CD14-positive monocyte (primary cell): ENCODE results near the gene CLC. TPM values are rescaled to one million over a fixed set of nuclear protein-coding genes. Genes with fewer than 3 reads are reported as not detected.
"Not testable (repeated sequence)": the region's sequence is repeated elsewhere in the genome, so short reads cannot be mapped to it uniquely, and the experiment has no call there.

Source experiments
- DNase-seq, 3 donors: peaks; one replicate each; pipeline ENCODE4 v3.0.0-alpha.2; 2011 to 2022
- H2AFZ ChIP-seq: 2 replicates; pipeline ENCODE4 v1.6.0; 2012; ENCODE audit warnings: mild to moderate bottlenecking, low read depth, low read length, inconsistent platforms; ENCODE audit not compliant: insufficient read depth, poor library complexity, severe bottlenecking
- H3K27ac ChIP-seq, 2 donors: 1 replicate in 1 of 2; 2 replicates in 1 of 2; pipeline ENCODE4 v1.5.1; 2012 to 2013; ENCODE audit warnings: low read length in 2 of 2, control low read depth in 1 of 2, inconsistent platforms in 1 of 2, low read depth in 1 of 2, mild to moderate bottlenecking in 1 of 2
- H3K27me3 ChIP-seq, 2 donors: one replicate each; pipeline versions ENCODE4 v1.6.0 to v1.6.1; 2011 to 2013; ENCODE audit warnings: low read length in 2 of 2; ENCODE audit not compliant: control insufficient read depth in 2 of 2, insufficient read depth in 2 of 2
- H3K36me3 ChIP-seq, 2 donors: replicated peaks in 1 of 2; 1 replicate in 1 of 2; 2 replicates in 1 of 2; pipeline versions ENCODE4 v1.5.1 to v1.6.1; 2012 to 2013; ENCODE audit warnings: low read length in 2 of 2, control low read depth in 1 of 2, inconsistent platforms in 1 of 2, mild to moderate bottlenecking in 1 of 2; ENCODE audit not compliant: insufficient read depth in 2 of 2, control insufficient read depth in 1 of 2
- H3K4me1 ChIP-seq, 2 donors: 1 replicate in 1 of 2; 2 replicates in 1 of 2; pipeline versions ENCODE4 v1.5.1 to v1.6.1; 2012 to 2013; ENCODE audit warnings: low read length in 2 of 2, control low read depth in 1 of 2, inconsistent platforms in 1 of 2, mild to moderate bottlenecking in 1 of 2, moderate library complexity in 1 of 2; ENCODE audit not compliant: insufficient read depth in 2 of 2, control insufficient read depth in 1 of 2
- H3K4me2 ChIP-seq: replicated peaks from 2 replicates; pipeline ENCODE3; 2012; ENCODE audit warnings: low read length, moderate library complexity, mild to moderate bottlenecking; ENCODE audit not compliant: poor library complexity, severe bottlenecking; ENCODE audit errors: extremely low read depth
- H3K4me3 ChIP-seq, 3 experiments: fragments of 200-600 bp in 1 of 3; sonication (generic) in 1 of 3; replicated peaks in 1 of 3; 1 replicate in 2 of 3; 2 replicates in 1 of 3; pipeline ENCODE4 v1.5.1; 2011 to 2013; ENCODE audit warnings: low read length in 3 of 3, mild to moderate bottlenecking in 3 of 3, control low read depth in 2 of 3, low read depth in 2 of 3, inconsistent platforms in 1 of 3, moderate library complexity in 1 of 3
- H3K79me2 ChIP-seq: 2 replicates; pipeline ENCODE4 v1.6.0; 2012; ENCODE audit warnings: mild to moderate bottlenecking, control low read depth, inconsistent platforms, low read length, moderate library complexity; ENCODE audit not compliant: insufficient read depth
- H3K9ac ChIP-seq: 2 replicates; pipeline ENCODE4 v1.6.0; 2017; ENCODE audit warnings: low read length, mild to moderate bottlenecking; ENCODE audit not compliant: insufficient read depth, poor library complexity, severe bottlenecking
- H3K9me3 ChIP-seq, 2 donors: replicated peaks in 1 of 2; 1 replicate in 1 of 2; 2 replicates in 1 of 2; pipeline versions ENCODE4 v1.5.1 to v1.6.1; 2012 to 2013; ENCODE audit warnings: low read length in 2 of 2, control low read depth in 1 of 2; ENCODE audit not compliant: control insufficient read depth in 1 of 2, insufficient read depth in 1 of 2
- H4K20me1 ChIP-seq: 2 replicates; pipeline ENCODE4 v1.6.0; 2012; ENCODE audit warnings: mild to moderate bottlenecking, low read length, control low read depth, moderate library complexity; ENCODE audit not compliant: insufficient read depth
- H3K27ac Mint-ChIP-seq, 7 donors: one replicate each; pipeline ENCODE4 v1.8.0; 2020; ENCODE audit warnings: mild to moderate bottlenecking in 7 of 7, mixed read lengths in 7 of 7, moderate library complexity in 6 of 7, inconsistent platforms in 2 of 7
- H3K27me3 Mint-ChIP-seq, 3 donors: one replicate each; pipeline ENCODE4 v1.8.0; 2021 to 2022; ENCODE audit warnings: low read depth in 3 of 3, mild to moderate bottlenecking in 3 of 3, mixed read lengths in 3 of 3, moderate library complexity in 3 of 3, inconsistent platforms in 1 of 3
- H3K36me3 Mint-ChIP-seq, 2 donors: one replicate each; pipeline ENCODE4 v1.8.0; 2020; ENCODE audit warnings: mixed read lengths in 2 of 2, inconsistent platforms in 1 of 2, mild to moderate bottlenecking in 1 of 2
- H3K4me1 Mint-ChIP-seq: one replicate; pipeline ENCODE4 v1.8.0; 2020; ENCODE audit warnings: mild to moderate bottlenecking, mixed read lengths
- H3K4me3 Mint-ChIP-seq, 2 donors: one replicate each; pipeline ENCODE4 v1.8.0; 2020; ENCODE audit warnings: mild to moderate bottlenecking in 2 of 2, mixed read lengths in 2 of 2, moderate library complexity in 1 of 2
- H3K9me3 Mint-ChIP-seq, 7 donors: one replicate each; pipeline ENCODE4 v1.8.0; 2020 to 2022; ENCODE audit warnings: mixed read lengths in 7 of 7, mild to moderate bottlenecking in 6 of 7, moderate library complexity in 6 of 7, inconsistent platforms in 2 of 7
- CTCF ChIP-seq: fragments of 200-600 bp; IDR thresholded peaks from one replicate; pipeline ENCODE4 v1.8.0; 2022; ENCODE audit warnings: antibody characterized with exemption, mild to moderate bottlenecking
- WGBS: methylation state at CpG from one replicate; pipeline ENCODE4 v1.1.5; 2013; ENCODE audit warnings: missing lambda C conversion rate; ENCODE audit not compliant: insufficient coverage; 5-methylcytosine and 5-hydroxymethylcytosine counted together
- intact Hi-C, 2 donors: fragments of 100-400 bp; cut with micrococcal nuclease; formaldehyde crosslinking; loops; one replicate each; pipeline versions ENCODE4 v1.15.0 to v1.15.1; 2023
- polyA plus RNA-seq, 3 donors: library from polyadenylated mRNA; depleted of rRNA in 1 of 3; unstranded in 2 of 3; stranded (reverse) in 1 of 3; fragments of 300-500 nt in 2 of 3; fragments of >200 nt in 1 of 3; fragmentation: Illumina TruSeq in 2 of 3; gene quantifications; 1 replicate in 2 of 3; 2 replicates in 1 of 3; pipeline ENCODE4 v1.2.3, GENCODE V29; 2012 to 2021

Gene CLC
- polyA plus RNA-seq, 3 donors = 0.82 to 1.9 TPM; not detected in 1

GRCh38 chr19:39725995-39726394 lies 11.8 kb downstream of the CLC start:
- intact Hi-C loops = no loop called here
- Histone ChIP-seq H3K9me3 (no peaks in the 10 kb centered on the region), H3K79me2 (no peaks in the 10 kb centered on the region), H3K4me2 (no peak overlapping the region), H3K4me3 (no peak overlapping the region), H3K27me3 (peaks cover 0 to 3% of the 10 kb centered on the region in 2 donors), H3K27ac (no peak overlapping the region), H3K36me3 (no peaks in the 10 kb centered on the region), H3K9ac (no peak overlapping the region), H3K4me1 (no peaks in the 10 kb centered on the region), H2AFZ (no peak overlapping the region), H4K20me1 (no peaks in the 10 kb centered on the region)
- Mint-ChIP-seq H3K4me3 (no peak overlapping the region), H3K36me3 (no peaks in the 10 kb centered on the region), H3K27ac (no peak overlapping the region), H3K27me3 (peaks cover 7 to 14% (median 9%) of the 10 kb centered on the region in 3 donors), H3K4me1 (no peaks in the 10 kb centered on the region), H3K9me3 (no peaks in the 10 kb centered on the region)
- no peak for DNase-seq
- TF ChIP-seq CTCF = no peak

- H2AFZ ChIP-seq, H3K4me1 Mint-ChIP-seq, H3K36me3 ChIP-seq, H3K27me3 ChIP-seq, H3K9ac ChIP-seq, H3K4me1 ChIP-seq, H3K36me3 Mint-ChIP-seq, DNase-seq, H3K4me3 ChIP-seq, H3K27ac Mint-ChIP-seq, H3K27ac ChIP-seq, H3K4me3 Mint-ChIP-seq, H3K79me2 ChIP-seq, H3K4me2 ChIP-seq, intact Hi-C loops, H4K20me1 ChIP-seq, H3K9me3 ChIP-seq: not testable (repeated sequence)
- Mint-ChIP-seq H3K27me3 (peaks cover 0 to 11% (median 7%) of the 10 kb centered on the region in 3 donors), H3K9me3 (peaks cover 0 to 17% (median 7%) of the 10 kb centered on the region in 7 donors)
- no CpG with 5 or more reads among the region's 3 CpGs for WGBS
Observed at GRCh38 chr19:39720144-39720543, 17.7 kb downstream of the CLC start.
